Ectodermal cell (in vitro differentiated cells): ENCODE data around the gene STX4.

Experiments
- H3K27ac ChIP-seq: 2 replicates; pipeline ENCODE4 v1.7.0; 2013; ENCODE audit warnings: mild to moderate bottlenecking, low read depth, low read length; ENCODE audit not compliant: insufficient read depth, poor library complexity, severe bottlenecking
- H3K27me3 ChIP-seq: 2 replicates; pipeline ENCODE4 v1.7.0; 2013; ENCODE audit warnings: mild to moderate bottlenecking, low read length; ENCODE audit not compliant: insufficient read depth, control insufficient read depth, poor library complexity, severe bottlenecking
- H3K36me3 ChIP-seq: one replicate; pipeline ENCODE4 v1.7.0; 2013; ENCODE audit warnings: low read length; ENCODE audit not compliant: control insufficient read depth, insufficient read depth
- H3K4me1 ChIP-seq: one replicate; pipeline ENCODE4 v1.7.0; 2013; ENCODE audit warnings: low read length; ENCODE audit not compliant: control insufficient read depth, insufficient read depth
- H3K4me3 ChIP-seq: 2 replicates; pipeline ENCODE4 v1.7.0; 2013; ENCODE audit warnings: low read depth, low read length, control low read depth; ENCODE audit not compliant: insufficient read depth
- H3K9me3 ChIP-seq: 2 replicates; pipeline ENCODE4 v1.7.0; 2013; ENCODE audit warnings: mild to moderate bottlenecking, low read length, moderate library complexity; ENCODE audit not compliant: control insufficient read depth
- WGBS, 2 experiments: methylation state at CpG; one replicate each; pipeline ENCODE4 v1.1.7; 2013; ENCODE audit warnings: missing lambda C conversion rate in 2 of 2; 5-methylcytosine and 5-hydroxymethylcytosine counted together

The STX4 gene

GRCh38 chr16:31064882-31065461 is 31.6 kb downstream of the STX4 start:
- Histone ChIP-seq H3K27ac (no peak overlapping the region), H3K36me3 (peaks cover 16% of the 10 kb centered on the region), H3K9me3 (no peaks in the 10 kb centered on the region), H3K4me1 (no peaks in the 10 kb centered on the region), H3K27me3 (no peaks in the 10 kb centered on the region), H3K4me3 (no peak overlapping the region)
- 95 to 97% methylated on average over 4 of the region's 4 CpGs for WGBS, 2 experiments

- 90 to 95% methylated on average over 3 of the region's 3 CpGs for WGBS, 2 experiments
- H3K9me3 ChIP-seq, result no peaks in the 10 kb centered on the region
Observed at GRCh38 chr16:31067342-31067741, 34.0 kb downstream of the STX4 start.

GRCh38 chr16:31071861-31072260 is 38.5 kb downstream of the STX4 start:
- H3K36me3 ChIP-seq, result peaks cover 10% of the 10 kb centered on the region
- H3K27me3 ChIP-seq, result no peaks in the 10 kb centered on the region
- no peaks in the 10 kb centered on the region for H3K9me3 ChIP-seq
- H3K4me3 ChIP-seq, result peak overlapping the region; percentile 99
- no peak overlapping the region for H3K27ac ChIP-seq
- H3K4me1 ChIP-seq, result peaks cover 14% of the 10 kb centered on the region
- WGBS, 2 experiments, result 74 to 80% methylated on average over 4 of the region's 4 CpGs

More at GRCh38 chr16:31067342-31067741, 34.0 kb downstream of the STX4 start:
- Histone ChIP-seq H3K4me3 (no peak overlapping the region), H3K27me3 (no peaks in the 10 kb centered on the region), H3K4me1 (peaks cover 9% of the 10 kb centered on the region), H3K27ac (no peak overlapping the region), H3K36me3 (peaks cover 7% of the 10 kb centered on the region)

- peaks cover 18% of the 10 kb centered on the region for H3K36me3 ChIP-seq
- WGBS, 2 experiments, result 1% methylated on average over 27 of the region's 27 CpGs
- peak overlapping the region; percentile 94 for H3K27ac ChIP-seq
- no peaks in the 10 kb centered on the region for H3K27me3 ChIP-seq
- peaks cover 14% of the 10 kb centered on the region for H3K4me1 ChIP-seq
- peak overlapping the region; percentile 99 for H3K4me3 ChIP-seq
- H3K9me3 ChIP-seq, result no peaks in the 10 kb centered on the region
Observed at GRCh38 chr16:31072540-31073141, 39.3 kb downstream of the STX4 start.

- WGBS, 2 experiments, result 0% methylated on average over 83 of the region's 83 CpGs
- Histone ChIP-seq H3K4me1 (peaks cover 14% of the 10 kb centered on the region), H3K4me3 (peak overlapping the region; percentile 99), H3K36me3 (peaks cover 25% of the 10 kb centered on the region), H3K9me3 (no peaks in the 10 kb centered on the region), H3K27ac (peak overlapping the region; percentile 94), H3K27me3 (no peaks in the 10 kb centered on the region)
Observed at GRCh38 chr16:31073142-31073969, 40.0 kb downstream of the STX4 start.

- Histone ChIP-seq H3K36me3 (peaks cover 33% of the 10 kb centered on the region), H3K4me3 (peak within 1 kb of the TSS; percentile 99), H3K27me3 (no peaks in the 10 kb centered on the region), H3K27ac (peak within 1 kb of the TSS; percentile 94), H3K9me3 (no peaks in the 10 kb centered on the region), H3K4me1 (peaks cover 14% of the 10 kb centered on the region)
- WGBS, 2 experiments, result 0% methylated on average over 48 of the region's 48 CpGs
Observed at GRCh38 chr16:31073970-31074813, 40.8 kb downstream of the STX4 start, which contains the start of the genes ZNF646 and ZNF668. Gene ZNF646, plus strand, starts transcription at chr16:31074422. Its CDS starts 1,903 bp downstream, at chr16:31076325. Gene ZNF668, minus strand, starts transcription at chr16:31074240. Its CDS starts 9,781 bp downstream, at chr16:31064459.

GRCh38 chr16:31074814-31075183 is 41.4 kb downstream of the STX4 start:
- H3K27ac ChIP-seq, result peak overlapping the region; percentile 94
- peaks cover 14% of the 10 kb centered on the region for H3K4me1 ChIP-seq
- peaks cover 38% of the 10 kb centered on the region for H3K36me3 ChIP-seq
- H3K9me3 ChIP-seq, result no peaks in the 10 kb centered on the region
- H3K27me3 ChIP-seq, result no peaks in the 10 kb centered on the region
- WGBS, 2 experiments, result 2 to 3% methylated on average over 7 of the region's 7 CpGs
- peak overlapping the region; percentile 99 for H3K4me3 ChIP-seq

GRCh38 chr16:31076319-31076718 is 43.0 kb downstream of the STX4 start:
- Histone ChIP-seq H3K9me3 (no peaks in the 10 kb centered on the region), H3K27ac (no peak overlapping the region), H3K4me1 (peaks cover 14% of the 10 kb centered on the region), H3K4me3 (no peak overlapping the region), H3K27me3 (no peaks in the 10 kb centered on the region), H3K36me3 (peaks cover 54% of the 10 kb centered on the region)
- 90 to 91% methylated on average over 16 of the region's 16 CpGs for WGBS, 2 experiments

- H3K9me3 ChIP-seq, result no peaks in the 10 kb centered on the region
- H3K4me3 ChIP-seq, result no peak overlapping the region
- peaks cover 8% of the 10 kb centered on the region for H3K4me1 ChIP-seq
- H3K27me3 ChIP-seq, result no peaks in the 10 kb centered on the region
- H3K27ac ChIP-seq, result no peak overlapping the region
- peaks cover 57% of the 10 kb centered on the region for H3K36me3 ChIP-seq
- WGBS, 2 experiments, result 96 to 97% methylated on average over 13 of the region's 13 CpGs
Observed at GRCh38 chr16:31077024-31077423, 43.7 kb downstream of the STX4 start.
